HepG2 (cell line): ENCODE results near the gene AMDHD1. TPM values are rescaled to one million over a fixed set of nuclear protein-coding genes. Genes with fewer than 3 reads are reported as not detected.

Experiments
- CBFB ChIP-seq: sonication (generic); formaldehyde crosslinking; IDR thresholded peaks from 2 replicates; pipeline ENCODE4 v1.4.0; 2020; ENCODE audit warnings: missing genetic modification reagents
- EP300 ChIP-seq, 3 experiments: sonication (generic) in 1 of 3; formaldehyde crosslinking in 1 of 3; IDR thresholded peaks; 2 replicates each; pipeline versions ENCODE4 v1.5.1 to v1.6.1; 2011 to 2020; ENCODE audit warnings: low read depth in 2 of 3, low read length in 2 of 3, borderline replicate concordance in 1 of 3, improper control_type of control experiment in 1 of 3, mild to moderate bottlenecking in 1 of 3, missing genetic modification reagents in 1 of 3, moderate library complexity in 1 of 3
- KLF6 ChIP-seq: IDR thresholded peaks from 2 replicates; pipeline ENCODE4 v1.8.0; 2016; ENCODE audit warnings: missing biosample characterization, missing genetic modification reagents
- NR2F6 ChIP-seq, 2 experiments: IDR thresholded peaks; 2 replicates each; pipeline ENCODE4 v1.6.1; 2016; ENCODE audit warnings: antibody characterized with exemption in 1 of 2, mild to moderate bottlenecking in 1 of 2
- ONECUT2 ChIP-seq: sonication (generic); formaldehyde crosslinking; IDR thresholded peaks from 2 replicates; pipeline ENCODE4 v1.4.0; 2020; ENCODE audit warnings: missing genetic modification reagents
- RFXAP ChIP-seq: sonication (generic); formaldehyde crosslinking; IDR thresholded peaks from 2 replicates; pipeline ENCODE4 v1.4.0; 2020; ENCODE audit warnings: missing genetic modification reagents, borderline replicate concordance
- SMARCC2 ChIP-seq: fragments of 450-650 bp; IDR thresholded peaks from 2 replicates; pipeline ENCODE4 v1.6.1; 2017; ENCODE audit warnings: antibody characterized with exemption, mild to moderate bottlenecking
- STAG1 ChIP-seq: sonication (generic); formaldehyde crosslinking; IDR thresholded peaks from 2 replicates; pipeline ENCODE4 v1.4.0; 2020; ENCODE audit warnings: missing genetic modification reagents
- TBX2 ChIP-seq: sonication (generic); formaldehyde crosslinking; IDR thresholded peaks from 2 replicates; pipeline ENCODE4 v1.5.0; 2020; ENCODE audit warnings: missing genetic modification reagents, mild to moderate bottlenecking, borderline replicate concordance
- TCF7 ChIP-seq: sonication (generic); IDR thresholded peaks from 2 replicates; pipeline ENCODE4 v1.6.1; 2016; ENCODE audit warnings: antibody characterized with exemption, low read depth
- TCF7L2 ChIP-seq: IDR thresholded peaks from 2 replicates; pipeline ENCODE4 v1.6.1; 2011; ENCODE audit warnings: mild to moderate bottlenecking, low read depth, low read length, moderate library complexity
- ZFP36L1 ChIP-seq: sonication (generic); formaldehyde crosslinking; IDR thresholded peaks from 2 replicates; pipeline ENCODE4 v1.8.0; 2022; ENCODE audit warnings: mild to moderate bottlenecking, missing genetic modification reagents, moderate library complexity
- ZNF460 ChIP-seq: sonication (generic); formaldehyde crosslinking; IDR thresholded peaks from 2 replicates; pipeline ENCODE4 v1.5.1; 2020; ENCODE audit warnings: missing genetic modification reagents, mild to moderate bottlenecking, borderline replicate concordance
- polyA plus RNA-seq, 8 experiments: library from polyadenylated mRNA; depleted of rRNA in 3 of 8; stranded (reverse) in 7 of 8; unstranded in 1 of 8; fragments of >200 nt; fragmentation: Illumina TruSeq in 4 of 8; extraction: Trizol in 4 of 8; gene quantifications; 2 replicates each; pipeline versions ENCODE4 v1.2.1 to v1.2.3, GENCODE V29; 2011 to 2016; ENCODE audit warnings: low read depth in 4 of 8, missing spikeins in 1 of 8, mixed read lengths in 1 of 8; ENCODE audit not compliant: insufficient read depth in 1 of 8
- total RNA-seq, 5 experiments: library from RNA; depleted of rRNA; stranded (reverse); fragments of >200 nt; fragmentation: Illumina TruSeq; extraction: Trizol; gene quantifications; 2 replicates each; pipeline ENCODE4 v1.2.3, GENCODE V29; 2016; ENCODE audit warnings: low read depth in 1 of 5
- TF ChIP-seq, protein P1 (sequence below): IDR thresholded peaks from 2 replicates; pipeline ENCODE4 v1.6.1; 2016; ENCODE audit warnings: control low read depth
- TF ChIP-seq, protein P2 (sequence below): IDR thresholded peaks from 2 replicates; pipeline ENCODE4 v1.6.1; 2016
- TF ChIP-seq, protein P3 (sequence below): sonication (generic); formaldehyde crosslinking; IDR thresholded peaks from 2 replicates; pipeline ENCODE4 v1.4.0; 2020; ENCODE audit warnings: missing genetic modification reagents, mild to moderate bottlenecking, borderline replicate concordance
- TF ChIP-seq, protein P4 (sequence below), 2 experiments: fragments of 450-650 bp in 1 of 2; sonication (generic) in 1 of 2; formaldehyde crosslinking; IDR thresholded peaks; 2 replicates each; pipeline versions ENCODE4 v1.5.0 to v1.8.0; 2020 to 2022; ENCODE audit warnings: mild to moderate bottlenecking in 1 of 2, missing genetic modification reagents in 1 of 2
- TF ChIP-seq, protein P5 (sequence below): IDR thresholded peaks from 2 replicates; pipeline ENCODE4 v1.6.1; 2016; ENCODE audit warnings: low read depth

The AMDHD1 gene
- total and polyA plus RNA-seq, 2 of the 13 experiments (the other 11 are each of a cell fraction or from before 2014, with no cell fraction given) = 6.5 to 29.6 TPM

DNA sequence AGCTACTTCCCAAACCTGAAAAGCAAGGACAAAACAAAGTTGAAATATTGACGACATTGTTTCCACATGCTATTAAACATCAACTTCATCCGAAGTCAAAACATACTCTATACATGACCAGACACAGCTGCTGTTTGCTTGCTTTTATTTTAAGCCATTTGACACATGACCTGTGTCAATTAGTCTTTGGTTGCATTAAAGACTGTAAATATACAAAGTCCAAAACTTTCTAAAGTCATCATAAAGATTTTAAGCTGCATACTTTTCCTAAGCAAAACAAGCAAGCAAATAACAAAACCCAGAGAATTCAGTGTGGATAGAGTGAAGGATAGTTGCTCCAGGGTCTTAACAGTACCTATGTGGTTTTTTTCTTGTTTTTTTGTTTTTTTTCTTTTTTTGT, 31.2 kb downstream of the AMDHD1 start (continued):
- TF ChIP-seq, protein P1, sequence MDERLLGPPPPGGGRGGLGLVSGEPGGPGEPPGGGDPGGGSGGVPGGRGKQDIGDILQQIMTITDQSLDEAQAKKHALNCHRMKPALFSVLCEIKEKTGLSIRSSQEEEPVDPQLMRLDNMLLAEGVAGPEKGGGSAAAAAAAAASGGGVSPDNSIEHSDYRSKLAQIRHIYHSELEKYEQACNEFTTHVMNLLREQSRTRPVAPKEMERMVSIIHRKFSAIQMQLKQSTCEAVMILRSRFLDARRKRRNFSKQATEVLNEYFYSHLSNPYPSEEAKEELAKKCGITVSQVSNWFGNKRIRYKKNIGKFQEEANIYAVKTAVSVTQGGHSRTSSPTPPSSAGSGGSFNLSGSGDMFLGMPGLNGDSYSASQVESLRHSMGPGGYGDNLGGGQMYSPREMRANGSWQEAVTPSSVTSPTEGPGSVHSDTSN (CRISPR knock-in tag) = peak; percentile 44; the same call in 1 of the 2 replicates
- TF ChIP-seq TCF7L2 (no peak), EP300 (IDR thresholded peaks at IDR 0.05; ENCODE audit: low read depth in 2 of 2, low read length in 2 of 2) (peak; percentile 73 to 98; a peak in 3 of 4 replicates), EP300 (CRISPR knock-in tag; IDR thresholded peaks at IDR 0.05; ENCODE audit: borderline replicate concordance) (peak; percentile 83; the same call in 1 of the 2 replicates), SMARCC2 (0 out of 2 replicates have a peak, but pooled peaks have one; percentile 43), ONECUT2 (CRISPR knock-in tag) (peak; percentile 60; the same call in 1 of the 2 replicates), CBFB (no peak), TCF7 (peak; percentile 93), ZFP36L1 (CRISPR knock-in tag) (0 out of 2 replicates have a peak, but pooled peaks have one; percentile 27), RFXAP (CRISPR knock-in tag) (no peak), ZNF460 (CRISPR knock-in tag) (no peak), TBX2 (CRISPR knock-in tag) (peak; percentile 80; the same call in 1 of the 2 replicates), KLF6 (CRISPR knock-in tag) (peak; percentile 85), STAG1 (CRISPR knock-in tag) (no peak), NR2F6 (IDR thresholded peaks at IDR 0.05) (peak; percentile 98), NR2F6 (CRISPR knock-in tag; IDR thresholded peaks at IDR 0.05) (peak; percentile 94)
- TF ChIP-seq, protein P2, sequence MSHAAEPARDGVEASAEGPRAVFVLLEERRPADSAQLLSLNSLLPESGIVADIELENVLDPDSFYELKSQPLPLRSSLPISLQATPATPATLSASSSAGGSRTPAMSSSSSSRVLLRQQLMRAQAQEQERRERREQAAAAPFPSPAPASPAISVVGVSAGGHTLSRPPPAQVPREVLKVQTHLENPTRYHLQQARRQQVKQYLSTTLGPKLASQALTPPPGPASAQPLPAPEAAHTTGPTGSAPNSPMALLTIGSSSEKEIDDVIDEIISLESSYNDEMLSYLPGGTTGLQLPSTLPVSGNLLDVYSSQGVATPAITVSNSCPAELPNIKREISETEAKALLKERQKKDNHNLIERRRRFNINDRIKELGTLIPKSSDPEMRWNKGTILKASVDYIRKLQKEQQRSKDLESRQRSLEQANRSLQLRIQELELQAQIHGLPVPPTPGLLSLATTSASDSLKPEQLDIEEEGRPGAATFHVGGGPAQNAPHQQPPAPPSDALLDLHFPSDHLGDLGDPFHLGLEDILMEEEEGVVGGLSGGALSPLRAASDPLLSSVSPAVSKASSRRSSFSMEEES (CRISPR knock-in tag) = peak; percentile 93
- TF ChIP-seq, protein P3, sequence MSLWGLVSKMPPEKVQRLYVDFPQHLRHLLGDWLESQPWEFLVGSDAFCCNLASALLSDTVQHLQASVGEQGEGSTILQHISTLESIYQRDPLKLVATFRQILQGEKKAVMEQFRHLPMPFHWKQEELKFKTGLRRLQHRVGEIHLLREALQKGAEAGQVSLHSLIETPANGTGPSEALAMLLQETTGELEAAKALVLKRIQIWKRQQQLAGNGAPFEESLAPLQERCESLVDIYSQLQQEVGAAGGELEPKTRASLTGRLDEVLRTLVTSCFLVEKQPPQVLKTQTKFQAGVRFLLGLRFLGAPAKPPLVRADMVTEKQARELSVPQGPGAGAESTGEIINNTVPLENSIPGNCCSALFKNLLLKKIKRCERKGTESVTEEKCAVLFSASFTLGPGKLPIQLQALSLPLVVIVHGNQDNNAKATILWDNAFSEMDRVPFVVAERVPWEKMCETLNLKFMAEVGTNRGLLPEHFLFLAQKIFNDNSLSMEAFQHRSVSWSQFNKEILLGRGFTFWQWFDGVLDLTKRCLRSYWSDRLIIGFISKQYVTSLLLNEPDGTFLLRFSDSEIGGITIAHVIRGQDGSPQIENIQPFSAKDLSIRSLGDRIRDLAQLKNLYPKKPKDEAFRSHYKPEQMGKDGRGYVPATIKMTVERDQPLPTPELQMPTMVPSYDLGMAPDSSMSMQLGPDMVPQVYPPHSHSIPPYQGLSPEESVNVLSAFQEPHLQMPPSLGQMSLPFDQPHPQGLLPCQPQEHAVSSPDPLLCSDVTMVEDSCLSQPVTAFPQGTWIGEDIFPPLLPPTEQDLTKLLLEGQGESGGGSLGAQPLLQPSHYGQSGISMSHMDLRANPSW (CRISPR knock-in tag) = peak; percentile 91
- TF ChIP-seq, protein P4, sequence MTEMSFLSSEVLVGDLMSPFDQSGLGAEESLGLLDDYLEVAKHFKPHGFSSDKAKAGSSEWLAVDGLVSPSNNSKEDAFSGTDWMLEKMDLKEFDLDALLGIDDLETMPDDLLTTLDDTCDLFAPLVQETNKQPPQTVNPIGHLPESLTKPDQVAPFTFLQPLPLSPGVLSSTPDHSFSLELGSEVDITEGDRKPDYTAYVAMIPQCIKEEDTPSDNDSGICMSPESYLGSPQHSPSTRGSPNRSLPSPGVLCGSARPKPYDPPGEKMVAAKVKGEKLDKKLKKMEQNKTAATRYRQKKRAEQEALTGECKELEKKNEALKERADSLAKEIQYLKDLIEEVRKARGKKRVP (CRISPR knock-in tag; IDR thresholded peaks at IDR 0.05) = peak in 1 of 2 experiments; percentile 77; a peak in 2 of 4 replicates
- TF ChIP-seq, protein P5, sequence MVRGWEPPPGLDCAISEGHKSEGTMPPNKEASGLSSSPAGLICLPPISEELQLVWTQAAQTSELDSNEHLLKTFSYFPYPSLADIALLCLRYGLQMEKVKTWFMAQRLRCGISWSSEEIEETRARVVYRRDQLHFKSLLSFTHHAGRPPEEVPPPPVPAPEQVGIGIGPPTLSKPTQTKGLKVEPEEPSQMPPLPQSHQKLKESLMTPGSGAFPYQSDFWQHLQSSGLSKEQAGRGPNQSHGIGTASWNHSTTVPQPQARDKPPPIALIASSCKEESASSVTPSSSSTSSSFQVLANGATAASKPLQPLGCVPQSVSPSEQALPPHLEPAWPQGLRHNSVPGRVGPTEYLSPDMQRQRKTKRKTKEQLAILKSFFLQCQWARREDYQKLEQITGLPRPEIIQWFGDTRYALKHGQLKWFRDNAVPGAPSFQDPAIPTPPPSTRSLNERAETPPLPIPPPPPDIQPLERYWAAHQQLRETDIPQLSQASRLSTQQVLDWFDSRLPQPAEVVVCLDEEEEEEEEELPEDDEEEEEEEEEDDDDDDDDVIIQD (CRISPR knock-in tag) = peak; percentile 59; the same call in 1 of the 2 replicates
